ENCODE measurements around the gene DGAT2. TPM values are rescaled to one million over a fixed set of nuclear protein-coding genes. Genes with fewer than 3 reads are reported as not detected.

DGAT2 gene
- total RNA-seq, 2 donors from 2014 or later, result 6.0 to 14.2 TPM

- TF ChIP-seq, protein P1, sequence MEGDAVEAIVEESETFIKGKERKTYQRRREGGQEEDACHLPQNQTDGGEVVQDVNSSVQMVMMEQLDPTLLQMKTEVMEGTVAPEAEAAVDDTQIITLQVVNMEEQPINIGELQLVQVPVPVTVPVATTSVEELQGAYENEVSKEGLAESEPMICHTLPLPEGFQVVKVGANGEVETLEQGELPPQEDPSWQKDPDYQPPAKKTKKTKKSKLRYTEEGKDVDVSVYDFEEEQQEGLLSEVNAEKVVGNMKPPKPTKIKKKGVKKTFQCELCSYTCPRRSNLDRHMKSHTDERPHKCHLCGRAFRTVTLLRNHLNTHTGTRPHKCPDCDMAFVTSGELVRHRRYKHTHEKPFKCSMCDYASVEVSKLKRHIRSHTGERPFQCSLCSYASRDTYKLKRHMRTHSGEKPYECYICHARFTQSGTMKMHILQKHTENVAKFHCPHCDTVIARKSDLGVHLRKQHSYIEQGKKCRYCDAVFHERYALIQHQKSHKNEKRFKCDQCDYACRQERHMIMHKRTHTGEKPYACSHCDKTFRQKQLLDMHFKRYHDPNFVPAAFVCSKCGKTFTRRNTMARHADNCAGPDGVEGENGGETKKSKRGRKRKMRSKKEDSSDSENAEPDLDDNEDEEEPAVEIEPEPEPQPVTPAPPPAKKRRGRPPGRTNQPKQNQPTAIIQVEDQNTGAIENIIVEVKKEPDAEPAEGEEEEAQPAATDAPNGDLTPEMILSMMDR (conservative IDR thresholded peaks at IDR 0.05), result no peak
- H3K27ac ChIP-seq (ENCODE audit: low read depth, low read length), result no peak overlapping the region
- no peak for DNase-seq
- Mint-ChIP-seq H3K27me3 (ENCODE audit: insufficient read depth) (no peaks in the 10 kb centered on the region), H3K9me3 (no peaks in the 10 kb centered on the region), H3K27ac (no peak overlapping the region), H3K4me1 (no peaks in the 10 kb centered on the region), H3K36me3 (ENCODE audit: low read depth) (peaks cover 9% of the 10 kb centered on the region), H3K4me3 (no peak overlapping the region)
- no peaks in the 10 kb centered on the region for H3K27me3 ChIP-seq (ENCODE audit: control insufficient read depth, insufficient read depth, low read length, poor library complexity, severe bottlenecking)
- no peak overlapping the region for H3K9ac ChIP-seq (ENCODE audit: extremely low read depth, low read length, poor library complexity, severe bottlenecking)
- WGBS, 2 experiments (ENCODE audit: insufficient coverage in 1 of 2, insufficient read length in 1 of 2), result 88% methylated on average over 1 of the region's 1 CpG; no CpG with 5 or more reads in 1 of the 2 experiments
- peaks cover 6% of the 10 kb centered on the region for H3K4me1 ChIP-seq (ENCODE audit: control insufficient read depth, insufficient read depth, low read length)
- H3K4me3 ChIP-seq (ENCODE audit: low read length), result no peak overlapping the region
- no peaks in the 10 kb centered on the region for H3K9me3 ChIP-seq (ENCODE audit: control insufficient read depth, low read length)
- H3K36me3 ChIP-seq (ENCODE audit: control insufficient read depth, insufficient read depth, low read length), result no peaks in the 10 kb centered on the region
These were observed 52.1 kb downstream of the DGAT2 start for GRCh38 chr11:75820645-75821044.

DNA sequence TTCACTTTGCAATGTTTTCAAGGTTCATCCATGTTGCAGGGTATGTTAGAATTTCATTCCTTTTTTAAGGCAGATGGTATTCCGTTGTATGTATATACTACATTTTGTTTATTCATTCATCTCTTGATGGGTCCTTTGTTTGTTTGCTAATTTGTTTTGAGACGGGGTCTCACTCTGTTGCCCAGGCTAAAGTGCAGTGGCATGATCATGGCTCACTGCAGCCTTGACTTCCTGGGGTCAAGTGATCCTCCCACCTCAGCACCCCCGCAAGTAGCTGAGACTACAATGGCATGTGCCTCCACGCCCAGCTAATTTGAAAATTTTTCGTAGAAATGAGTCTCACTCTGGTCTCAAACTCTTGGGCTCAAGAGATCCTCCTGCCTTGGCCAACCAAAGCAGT is 52.6 kb downstream of the DGAT2 start:
- H3K27ac ChIP-seq (ENCODE audit: low read depth, low read length), result no peak overlapping the region
- 93 to 95% methylated on average over 4 of the region's 5 CpGs for WGBS, 2 experiments (ENCODE audit: insufficient coverage in 1 of 2, insufficient read length in 1 of 2)
- H3K27ac Mint-ChIP-seq, result no peak overlapping the region

DNA sequence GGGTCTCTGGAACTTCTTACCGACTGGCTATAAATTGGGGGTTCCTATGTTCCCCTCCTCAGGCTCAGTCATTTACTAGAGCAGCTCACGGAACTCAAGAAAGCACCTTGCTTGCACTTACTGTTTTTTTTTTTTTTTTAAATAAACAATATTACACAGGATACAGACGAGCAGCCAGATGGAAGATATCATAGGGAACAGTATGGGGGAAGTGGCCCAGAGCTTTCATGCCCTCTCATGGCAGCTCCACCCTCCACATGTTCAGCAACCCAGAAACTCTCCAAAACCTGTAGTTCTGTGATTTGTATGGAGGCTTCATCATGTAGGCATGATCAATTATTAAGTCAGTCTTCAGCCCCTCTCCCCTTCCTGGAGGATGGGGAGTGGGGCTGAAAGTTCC is 54.0 kb downstream of the DGAT2 start:
- no peaks in the 10 kb centered on the region for H3K36me3 ChIP-seq (ENCODE audit: control insufficient read depth, insufficient read depth, low read length)
- no peak overlapping the region for H3K4me3 Mint-ChIP-seq
- H3K9ac ChIP-seq (ENCODE audit: extremely low read depth, low read length, poor library complexity, severe bottlenecking), result no peak overlapping the region
- TF ChIP-seq, protein P1 (conservative IDR thresholded peaks at IDR 0.05), result no peak
- no peaks in the 10 kb centered on the region for H3K4me1 ChIP-seq (ENCODE audit: control insufficient read depth, insufficient read depth, low read length)
- no peaks in the 10 kb centered on the region for H3K27me3 ChIP-seq (ENCODE audit: control insufficient read depth, insufficient read depth, low read length, poor library complexity, severe bottlenecking)
- no peak overlapping the region for H3K27ac ChIP-seq (ENCODE audit: low read depth, low read length)
- H3K4me1 Mint-ChIP-seq, result peaks cover 7% of the 10 kb centered on the region
- no peaks in the 10 kb centered on the region for H3K9me3 Mint-ChIP-seq
- H3K36me3 Mint-ChIP-seq (ENCODE audit: low read depth), result peaks cover 10% of the 10 kb centered on the region
- WGBS, 2 experiments (ENCODE audit: insufficient coverage in 1 of 2, insufficient read length in 1 of 2), result 89 to 92% methylated on average over 1 to 3 of the region's 3 CpGs
- no peaks in the 10 kb centered on the region for H3K27me3 Mint-ChIP-seq (ENCODE audit: insufficient read depth)
- no peaks in the 10 kb centered on the region for H3K9me3 ChIP-seq (ENCODE audit: control insufficient read depth, low read length)
- no peak for DNase-seq
- no peak overlapping the region for H3K27ac Mint-ChIP-seq
- H3K4me3 ChIP-seq (ENCODE audit: low read length), result no peak overlapping the region

More for the DNA sequence above, 52.6 kb downstream of the DGAT2 start:
- Histone ChIP-seq H3K9me3 (ENCODE audit: control insufficient read depth, low read length) (no peaks in the 10 kb centered on the region), H3K4me1 (ENCODE audit: control insufficient read depth, insufficient read depth, low read length) (peaks cover 3% of the 10 kb centered on the region), H3K36me3 (ENCODE audit: control insufficient read depth, insufficient read depth, low read length) (no peaks in the 10 kb centered on the region), H3K27me3 (ENCODE audit: control insufficient read depth, insufficient read depth, low read length, poor library complexity, severe bottlenecking) (no peaks in the 10 kb centered on the region), H3K4me3 (ENCODE audit: low read length) (no peak overlapping the region), H3K9ac (ENCODE audit: extremely low read depth, low read length, poor library complexity, severe bottlenecking) (no peak overlapping the region)
- Mint-ChIP-seq H3K27me3 (ENCODE audit: insufficient read depth) (no peaks in the 10 kb centered on the region), H3K4me1 (no peaks in the 10 kb centered on the region), H3K4me3 (no peak overlapping the region), H3K36me3 (ENCODE audit: low read depth) (peaks cover 9% of the 10 kb centered on the region), H3K9me3 (no peaks in the 10 kb centered on the region)
- no peak for DNase-seq
- TF ChIP-seq, protein P1 (conservative IDR thresholded peaks at IDR 0.05), result no peak

All from endodermal cell (in vitro differentiated cells).